Keratinocyte (primary cell): ENCODE data around the gene OSBPL1A. TPM values are rescaled to one million over a fixed set of nuclear protein-coding genes. Genes with fewer than 3 reads are reported as not detected.

Experiments
- DNase-seq: peaks from one replicate; pipeline ENCODE4 v3.0.0-alpha.2; 2011; ENCODE audit warnings: low read depth, missing footprints, low spot score
- FAIRE-seq: peaks from 2 replicates; lab custom pipeline; 2011; peaks lifted over from hg19 to GRCh38; lab: Jason Lieb, UNC
- H2AFZ ChIP-seq: 2 replicates; pipeline ENCODE4 v1.6.0; 2012; ENCODE audit warnings: low read length, control low read depth, inconsistent platforms; ENCODE audit not compliant: control insufficient read depth
- H3K27ac ChIP-seq: 2 replicates; pipeline ENCODE4 v1.5.1; 2011; ENCODE audit warnings: low read length; ENCODE audit not compliant: control insufficient read depth, insufficient read depth
- H3K27me3 ChIP-seq: 3 replicates; pipeline ENCODE4 v1.6.0; 2011; ENCODE audit warnings: low read length; ENCODE audit not compliant: control insufficient read depth, insufficient read depth; ENCODE audit errors: extremely low read depth
- H3K36me3 ChIP-seq, 2 experiments: 2 replicates in 1 of 2; 3 replicates in 1 of 2; pipeline ENCODE4 v1.5.1; 2011; ENCODE audit warnings: low read length in 2 of 2, mild to moderate bottlenecking in 1 of 2; ENCODE audit not compliant: control insufficient read depth in 2 of 2, insufficient read depth in 2 of 2; ENCODE audit errors: extremely low read depth in 1 of 2
- H3K4me1 ChIP-seq: 3 replicates; pipeline ENCODE4 v1.5.1; 2011; ENCODE audit warnings: low read length; ENCODE audit not compliant: control insufficient read depth, insufficient read depth; ENCODE audit errors: extremely low read depth
- H3K4me2 ChIP-seq: 3 replicates; pipeline ENCODE4 v1.6.0; 2011; ENCODE audit warnings: low read depth, low read length; ENCODE audit not compliant: control insufficient read depth, insufficient read depth; ENCODE audit errors: extremely low read depth
- H3K4me3 ChIP-seq, 3 experiments: fragments of 200-600 bp in 1 of 3; sonication (generic) in 1 of 3; 2 replicates in 2 of 3; 3 replicates in 1 of 3; pipeline ENCODE4 v1.5.1; 2011 to 2016; ENCODE audit warnings: low read length in 3 of 3, mild to moderate bottlenecking in 3 of 3, control low read depth in 2 of 3, inconsistent platforms in 1 of 3, low read depth in 1 of 3, mixed read lengths in 1 of 3, mixed run types in 1 of 3, moderate library complexity in 1 of 3; ENCODE audit not compliant: control insufficient read depth in 2 of 3, insufficient read depth in 2 of 3; ENCODE audit errors: extremely low read depth in 1 of 3
- H3K79me2 ChIP-seq: 2 replicates; pipeline ENCODE4 v1.6.0; 2012; ENCODE audit warnings: low read length; ENCODE audit not compliant: control insufficient read depth, insufficient read depth
- H3K9ac ChIP-seq: 3 replicates; pipeline ENCODE4 v1.6.0; 2011; ENCODE audit warnings: low read length; ENCODE audit not compliant: control insufficient read depth, insufficient read depth; ENCODE audit errors: extremely low read depth
- H3K9me1 ChIP-seq: 3 replicates; pipeline ENCODE4 v1.6.0; 2011; ENCODE audit warnings: low read length; ENCODE audit not compliant: control insufficient read depth, insufficient read depth; ENCODE audit errors: extremely low read depth
- H3K9me3 ChIP-seq: 2 replicates; pipeline ENCODE4 v1.5.1; 2012; ENCODE audit warnings: low read depth, low read length; ENCODE audit not compliant: control insufficient read depth
- H4K20me1 ChIP-seq: 3 replicates; pipeline ENCODE4 v1.6.0; 2011; ENCODE audit warnings: low read length; ENCODE audit not compliant: control insufficient read depth, insufficient read depth; ENCODE audit errors: extremely low read depth
- CTCF ChIP-seq, 3 experiments: IDR thresholded peaks in 1 of 3; conservative IDR thresholded peaks in 1 of 3; optimal IDR thresholded peaks in 1 of 3; 2 replicates in 2 of 3; 3 replicates in 1 of 3; pipeline versions ENCODE3 to v1.5.1; 2011; ENCODE audit warnings: low read length in 3 of 3, mild to moderate bottlenecking in 3 of 3, moderate library complexity in 2 of 3, control low read depth in 1 of 3, inconsistent platforms in 1 of 3; ENCODE audit not compliant: insufficient read depth in 2 of 3; ENCODE audit errors: extremely low read depth in 1 of 3
- EZH2 ChIP-seq: IDR thresholded peaks from one replicate; pipeline ENCODE4 v1.6.1; 2012; ENCODE audit warnings: inconsistent platforms, mild to moderate bottlenecking, low read length, moderate library complexity
- dilution Hi-C: fragments of 300-500 bp; cut with MboI; formaldehyde crosslinking; loops from one replicate; pipeline ENCODE4 v1.7.0; 2020; ENCODE audit warnings: low sequenced_read_pairs; ENCODE audit not compliant: extremely low pct_ligation_motif_present
- polyA plus RNA-seq, 5 experiments: library from polyadenylated mRNA; depleted of rRNA in 3 of 5; stranded (reverse) in 3 of 5; stranded (forward) in 1 of 5; unstranded in 1 of 5; fragments of >200 nt; gene quantifications; 1 replicate in 1 of 5; 2 replicates in 3 of 5; 3 replicates in 1 of 5; pipeline versions ENCODE4 v1.2.1 to v1.2.3, GENCODE V29; 2011 to 2012; ENCODE audit warnings: missing spikeins in 2 of 5, low read depth in 1 of 5, low replicate concordance in 1 of 5

The OSBPL1A gene
- polyA plus RNA-seq, 1 donor (not counting 4 experiments of a cell fraction or from before 2014, with no cell fraction given) = 17.7 TPM

- no peaks in the 10 kb centered on the region for H3K27me3 ChIP-seq
- no peak for FAIRE-seq
- H3K79me2 ChIP-seq = no peaks in the 10 kb centered on the region
- H3K4me3 ChIP-seq = no peak overlapping the region
- no peaks in the 10 kb centered on the region for H3K9me3 ChIP-seq
- TF ChIP-seq EZH2 (no peak), CTCF (optimal IDR thresholded peaks at IDR 0.05 in 1 of 3, IDR thresholded peaks at IDR 0.05 in 1 of 3, conservative IDR thresholded peaks at IDR 0.05 in 1 of 3; ENCODE audit: extremely low read depth in 1 of 3, insufficient read depth in 2 of 3, low read length in 3 of 3) (no peak)
- H3K36me3 ChIP-seq = no peaks in the 10 kb centered on the region
- no peaks in the 10 kb centered on the region for H4K20me1 ChIP-seq
- H3K4me2 ChIP-seq = no peak overlapping the region
- H3K4me1 ChIP-seq = peaks cover 15% of the 10 kb centered on the region
- DNase-seq = no peak
- H3K27ac ChIP-seq = no peak overlapping the region
- dilution Hi-C loops = no loop called here
- H2AFZ ChIP-seq = no peak overlapping the region
- H3K9ac ChIP-seq = no peak overlapping the region
- H3K9me1 ChIP-seq = no peaks in the 10 kb centered on the region
Measured at GRCh38 chr18:24189664-24190346, 207.8 kb downstream of the OSBPL1A start.

- dilution Hi-C loops = no loop called here
- Histone ChIP-seq H3K36me3 (no peaks in the 10 kb centered on the region), H4K20me1 (no peaks in the 10 kb centered on the region)
Measured at GRCh38 chr18:24189007-24189528, 208.6 kb downstream of the OSBPL1A start.

More at GRCh38 chr18:24189007-24189528, 208.6 kb downstream of the OSBPL1A start:
- Histone ChIP-seq H3K9ac (no peak overlapping the region), H3K79me2 (no peaks in the 10 kb centered on the region), H3K9me1 (no peaks in the 10 kb centered on the region), H3K4me3 (no peak overlapping the region), H3K4me2 (no peak overlapping the region), H3K4me1 (peaks cover 15% of the 10 kb centered on the region), H3K27me3 (no peaks in the 10 kb centered on the region), H3K9me3 (no peaks in the 10 kb centered on the region), H2AFZ (no peak overlapping the region), H3K27ac (no peak overlapping the region)
- DNase-seq = no peak
- no peak for FAIRE-seq
- no peak for TF ChIP-seq CTCF (optimal IDR thresholded peaks at IDR 0.05 in 1 of 3, IDR thresholded peaks at IDR 0.05 in 1 of 3, conservative IDR thresholded peaks at IDR 0.05 in 1 of 3; ENCODE audit: extremely low read depth in 1 of 3, insufficient read depth in 2 of 3, low read length in 3 of 3)
- no peak for TF ChIP-seq EZH2
